ENCODE data around the gene RNF157. TPM values are rescaled to one million over a fixed set of nuclear protein-coding genes. Genes with fewer than 3 reads are reported as not detected.

RNF157 gene
- total and polyA plus RNA-seq, 2 of the 13 experiments (the other 11 are each of a cell fraction or from before 2014, with no cell fraction given), result 0.44 to 1.5 TPM

DNA sequence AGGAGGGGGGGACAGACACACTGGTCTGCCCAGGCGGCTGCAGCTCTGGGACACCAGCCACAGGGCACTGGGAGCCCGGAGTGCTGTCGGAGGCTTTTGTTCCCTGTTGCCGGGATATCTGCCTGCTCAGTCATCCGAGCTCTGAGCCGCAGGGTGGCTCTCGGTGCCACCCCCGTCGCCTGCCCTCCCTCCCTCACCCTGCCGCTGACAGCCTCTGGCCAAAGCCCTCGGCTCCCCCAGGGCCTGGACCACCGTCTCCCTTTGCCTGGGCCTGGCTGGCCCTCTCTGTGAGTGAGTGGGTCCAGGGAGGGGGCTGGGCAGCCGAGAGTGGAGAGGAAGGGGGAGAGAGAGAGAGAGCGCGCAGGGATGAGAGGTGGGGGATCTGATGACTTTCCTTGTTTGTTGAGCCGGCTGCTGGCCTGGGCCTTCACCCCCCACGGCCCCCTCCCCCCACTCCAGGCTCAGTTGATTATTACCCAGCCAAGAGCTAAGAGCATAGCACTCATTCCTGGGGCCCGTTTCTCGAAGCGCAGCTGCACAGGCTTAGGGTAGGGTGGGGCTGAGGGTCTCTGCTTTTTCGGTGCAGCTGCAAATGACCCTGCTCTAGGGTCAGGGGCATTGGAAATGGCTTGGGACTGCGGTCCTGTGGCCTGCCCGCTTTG, 101.9 kb downstream of the RNF157 start (continued):
- TF ChIP-seq, protein P1, sequence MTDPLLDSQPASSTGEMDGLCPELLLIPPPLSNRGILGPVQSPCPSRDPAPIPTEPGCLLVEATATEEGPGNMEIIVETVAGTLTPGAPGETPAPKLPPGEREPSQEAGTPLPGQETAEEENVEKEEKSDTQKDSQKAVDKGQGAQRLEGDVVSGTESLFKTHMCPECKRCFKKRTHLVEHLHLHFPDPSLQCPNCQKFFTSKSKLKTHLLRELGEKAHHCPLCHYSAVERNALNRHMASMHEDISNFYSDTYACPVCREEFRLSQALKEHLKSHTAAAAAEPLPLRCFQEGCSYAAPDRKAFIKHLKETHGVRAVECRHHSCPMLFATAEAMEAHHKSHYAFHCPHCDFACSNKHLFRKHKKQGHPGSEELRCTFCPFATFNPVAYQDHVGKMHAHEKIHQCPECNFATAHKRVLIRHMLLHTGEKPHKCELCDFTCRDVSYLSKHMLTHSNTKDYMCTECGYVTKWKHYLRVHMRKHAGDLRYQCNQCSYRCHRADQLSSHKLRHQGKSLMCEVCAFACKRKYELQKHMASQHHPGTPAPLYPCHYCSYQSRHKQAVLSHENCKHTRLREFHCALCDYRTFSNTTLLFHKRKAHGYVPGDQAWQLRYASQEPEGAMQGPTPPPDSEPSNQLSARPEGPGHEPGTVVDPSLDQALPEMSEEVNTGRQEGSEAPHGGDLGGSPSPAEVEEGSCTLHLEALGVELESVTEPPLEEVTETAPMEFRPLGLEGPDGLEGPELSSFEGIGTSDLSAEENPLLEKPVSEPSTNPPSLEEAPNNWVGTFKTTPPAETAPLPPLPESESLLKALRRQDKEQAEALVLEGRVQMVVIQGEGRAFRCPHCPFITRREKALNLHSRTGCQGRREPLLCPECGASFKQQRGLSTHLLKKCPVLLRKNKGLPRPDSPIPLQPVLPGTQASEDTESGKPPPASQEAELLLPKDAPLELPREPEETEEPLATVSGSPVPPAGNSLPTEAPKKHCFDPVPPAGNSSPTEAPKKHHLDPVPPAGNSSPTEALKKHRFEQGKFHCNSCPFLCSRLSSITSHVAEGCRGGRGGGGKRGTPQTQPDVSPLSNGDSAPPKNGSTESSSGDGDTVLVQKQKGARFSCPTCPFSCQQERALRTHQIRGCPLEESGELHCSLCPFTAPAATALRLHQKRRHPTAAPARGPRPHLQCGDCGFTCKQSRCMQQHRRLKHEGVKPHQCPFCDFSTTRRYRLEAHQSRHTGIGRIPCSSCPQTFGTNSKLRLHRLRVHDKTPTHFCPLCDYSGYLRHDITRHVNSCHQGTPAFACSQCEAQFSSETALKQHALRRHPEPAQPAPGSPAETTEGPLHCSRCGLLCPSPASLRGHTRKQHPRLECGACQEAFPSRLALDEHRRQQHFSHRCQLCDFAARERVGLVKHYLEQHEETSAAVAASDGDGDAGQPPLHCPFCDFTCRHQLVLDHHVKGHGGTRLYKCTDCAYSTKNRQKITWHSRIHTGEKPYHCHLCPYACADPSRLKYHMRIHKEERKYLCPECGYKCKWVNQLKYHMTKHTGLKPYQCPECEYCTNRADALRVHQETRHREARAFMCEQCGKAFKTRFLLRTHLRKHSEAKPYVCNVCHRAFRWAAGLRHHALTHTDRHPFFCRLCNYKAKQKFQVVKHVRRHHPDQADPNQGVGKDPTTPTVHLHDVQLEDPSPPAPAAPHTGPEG (CRISPR knock-in tag; IDR thresholded peaks at IDR 0.05), result no peak
- TF ChIP-seq YY1 (IDR thresholded peaks at IDR 0.05; ENCODE audit: insufficient read depth, insufficient replicate concordance, low read depth, low read length) (peak; percentile 27), ZSCAN5A (CRISPR knock-in tag; IDR thresholded peaks at IDR 0.05; ENCODE audit: borderline replicate concordance) (peak; percentile 53; the same call in 1 of the 2 replicates), TIGD3 (CRISPR knock-in tag; IDR thresholded peaks at IDR 0.05; ENCODE audit: borderline replicate concordance) (no peak), MIER3 (CRISPR knock-in tag; IDR thresholded peaks at IDR 0.05; ENCODE audit: borderline replicate concordance) (peak; percentile 77; the same call in 1 of the 2 replicates), TAF15 (IDR thresholded peaks at IDR 0.05; ENCODE audit: low read depth, low read length, poor library complexity, severe bottlenecking) (no peak), ATF2 (CRISPR knock-in tag; IDR thresholded peaks at IDR 0.05) (no peak; the same call in 1 of the 2 replicates), NR2F1 (CRISPR knock-in tag; IDR thresholded peaks at IDR 0.05) (peak in 1 of 2 experiments; percentile 69; a peak in 2 of 4 replicates), ZNF251 (CRISPR knock-in tag; IDR thresholded peaks at IDR 0.05) (no peak)
- TF ChIP-seq, protein P2, sequence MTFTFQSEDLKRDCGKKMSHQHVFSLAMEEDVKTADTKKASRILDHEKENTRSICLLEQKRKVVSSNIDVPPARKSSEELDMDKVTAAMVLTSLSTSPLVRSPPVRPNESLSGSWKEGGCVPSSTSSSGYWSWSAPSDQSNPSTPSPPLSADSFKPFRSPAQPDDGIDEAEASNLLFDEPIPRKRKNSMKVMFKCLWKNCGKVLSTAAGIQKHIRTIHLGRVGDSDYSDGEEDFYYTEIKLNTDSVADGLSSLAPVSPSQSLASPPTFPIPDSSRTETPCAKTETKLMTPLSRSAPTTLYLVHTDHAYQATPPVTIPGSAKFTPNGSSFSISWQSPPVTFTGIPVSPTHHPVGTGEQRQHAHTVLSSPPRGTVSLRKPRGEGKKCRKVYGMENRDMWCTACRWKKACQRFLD (CRISPR knock-in tag; IDR thresholded peaks at IDR 0.05; ENCODE audit: borderline replicate concordance), result no peak; the same call in 1 of the 2 replicates
- TF ChIP-seq, protein P3, sequence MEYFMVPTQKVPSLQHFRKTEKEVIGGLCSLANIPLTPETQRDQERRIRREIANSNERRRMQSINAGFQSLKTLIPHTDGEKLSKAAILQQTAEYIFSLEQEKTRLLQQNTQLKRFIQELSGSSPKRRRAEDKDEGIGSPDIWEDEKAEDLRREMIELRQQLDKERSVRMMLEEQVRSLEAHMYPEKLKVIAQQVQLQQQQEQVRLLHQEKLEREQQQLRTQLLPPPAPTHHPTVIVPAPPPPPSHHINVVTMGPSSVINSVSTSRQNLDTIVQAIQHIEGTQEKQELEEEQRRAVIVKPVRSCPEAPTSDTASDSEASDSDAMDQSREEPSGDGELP (IDR thresholded peaks at IDR 0.05; ENCODE audit: borderline replicate concordance, low read depth), result peak; percentile 82
